Keratinocyte (primary cell): Measurements from ENCODE around the gene PPFIBP2. TPM values are rescaled to one million over a fixed set of nuclear protein-coding genes. Genes with fewer than 3 reads are reported as not detected.

Experiments
- DNase-seq: peaks from one replicate; pipeline ENCODE4 v3.0.0-alpha.2; 2011; ENCODE audit warnings: low read depth, missing footprints, low spot score
- FAIRE-seq: peaks from 2 replicates; lab custom pipeline; 2011; peaks lifted over from hg19 to GRCh38; lab: Jason Lieb, UNC
- H2AFZ ChIP-seq: 2 replicates; pipeline ENCODE4 v1.6.0; 2012; ENCODE audit warnings: low read length, control low read depth, inconsistent platforms; ENCODE audit not compliant: control insufficient read depth
- H3K27ac ChIP-seq: 2 replicates; pipeline ENCODE4 v1.5.1; 2011; ENCODE audit warnings: low read length; ENCODE audit not compliant: control insufficient read depth, insufficient read depth
- H3K27me3 ChIP-seq: 3 replicates; pipeline ENCODE4 v1.6.0; 2011; ENCODE audit warnings: low read length; ENCODE audit not compliant: control insufficient read depth, insufficient read depth; ENCODE audit errors: extremely low read depth
- H3K36me3 ChIP-seq, 2 experiments: 2 replicates in 1 of 2; 3 replicates in 1 of 2; pipeline ENCODE4 v1.5.1; 2011; ENCODE audit warnings: low read length in 2 of 2, mild to moderate bottlenecking in 1 of 2; ENCODE audit not compliant: control insufficient read depth in 2 of 2, insufficient read depth in 2 of 2; ENCODE audit errors: extremely low read depth in 1 of 2
- H3K4me1 ChIP-seq: 3 replicates; pipeline ENCODE4 v1.5.1; 2011; ENCODE audit warnings: low read length; ENCODE audit not compliant: control insufficient read depth, insufficient read depth; ENCODE audit errors: extremely low read depth
- H3K4me2 ChIP-seq: 3 replicates; pipeline ENCODE4 v1.6.0; 2011; ENCODE audit warnings: low read depth, low read length; ENCODE audit not compliant: control insufficient read depth, insufficient read depth; ENCODE audit errors: extremely low read depth
- H3K4me3 ChIP-seq, 3 experiments: fragments of 200-600 bp in 1 of 3; sonication (generic) in 1 of 3; 2 replicates in 2 of 3; 3 replicates in 1 of 3; pipeline ENCODE4 v1.5.1; 2011 to 2016; ENCODE audit warnings: low read length in 3 of 3, mild to moderate bottlenecking in 3 of 3, control low read depth in 2 of 3, inconsistent platforms in 1 of 3, low read depth in 1 of 3, mixed read lengths in 1 of 3, mixed run types in 1 of 3, moderate library complexity in 1 of 3; ENCODE audit not compliant: control insufficient read depth in 2 of 3, insufficient read depth in 2 of 3; ENCODE audit errors: extremely low read depth in 1 of 3
- H3K79me2 ChIP-seq: 2 replicates; pipeline ENCODE4 v1.6.0; 2012; ENCODE audit warnings: low read length; ENCODE audit not compliant: control insufficient read depth, insufficient read depth
- H3K9ac ChIP-seq: 3 replicates; pipeline ENCODE4 v1.6.0; 2011; ENCODE audit warnings: low read length; ENCODE audit not compliant: control insufficient read depth, insufficient read depth; ENCODE audit errors: extremely low read depth
- H3K9me1 ChIP-seq: 3 replicates; pipeline ENCODE4 v1.6.0; 2011; ENCODE audit warnings: low read length; ENCODE audit not compliant: control insufficient read depth, insufficient read depth; ENCODE audit errors: extremely low read depth
- H3K9me3 ChIP-seq: 2 replicates; pipeline ENCODE4 v1.5.1; 2012; ENCODE audit warnings: low read depth, low read length; ENCODE audit not compliant: control insufficient read depth
- H4K20me1 ChIP-seq: 3 replicates; pipeline ENCODE4 v1.6.0; 2011; ENCODE audit warnings: low read length; ENCODE audit not compliant: control insufficient read depth, insufficient read depth; ENCODE audit errors: extremely low read depth
- EZH2 ChIP-seq: IDR thresholded peaks from one replicate; pipeline ENCODE4 v1.6.1; 2012; ENCODE audit warnings: inconsistent platforms, mild to moderate bottlenecking, low read length, moderate library complexity
- dilution Hi-C: fragments of 300-500 bp; cut with MboI; formaldehyde crosslinking; loops from one replicate; pipeline ENCODE4 v1.7.0; 2020; ENCODE audit warnings: low sequenced_read_pairs; ENCODE audit not compliant: extremely low pct_ligation_motif_present
- polyA plus RNA-seq, 5 experiments: library from polyadenylated mRNA; depleted of rRNA in 3 of 5; stranded (reverse) in 3 of 5; stranded (forward) in 1 of 5; unstranded in 1 of 5; fragments of >200 nt; gene quantifications; 1 replicate in 1 of 5; 2 replicates in 3 of 5; 3 replicates in 1 of 5; pipeline versions ENCODE4 v1.2.1 to v1.2.3, GENCODE V29; 2011 to 2012; ENCODE audit warnings: missing spikeins in 2 of 5, low read depth in 1 of 5, low replicate concordance in 1 of 5
- TF ChIP-seq, protein P1 (sequence below), 3 experiments: IDR thresholded peaks in 1 of 3; conservative IDR thresholded peaks in 1 of 3; optimal IDR thresholded peaks in 1 of 3; 2 replicates in 2 of 3; 3 replicates in 1 of 3; pipeline versions ENCODE3 to v1.5.1; 2011; ENCODE audit warnings: low read length in 3 of 3, mild to moderate bottlenecking in 3 of 3, moderate library complexity in 2 of 3, control low read depth in 1 of 3, inconsistent platforms in 1 of 3; ENCODE audit not compliant: insufficient read depth in 2 of 3; ENCODE audit errors: extremely low read depth in 1 of 3

Gene PPFIBP2
- polyA plus RNA-seq, 1 donor (not counting 4 experiments of a cell fraction or from before 2014, with no cell fraction given): 11.0 TPM

GRCh38 chr11:7563281-7563680, 49.5 kb downstream of the PPFIBP2 start:
- Histone ChIP-seq H3K9me3 (no peaks in the 10 kb centered on the region), H3K27ac (no peak overlapping the region), H3K27me3 (no peaks in the 10 kb centered on the region), H3K79me2 (no peaks in the 10 kb centered on the region), H3K4me3 (no peak overlapping the region), H3K4me1 (no peaks in the 10 kb centered on the region), H2AFZ (no peak overlapping the region), H3K9me1 (no peaks in the 10 kb centered on the region), H3K4me2 (no peak overlapping the region), H3K9ac (no peak overlapping the region), H3K36me3 (no peaks in the 10 kb centered on the region), H4K20me1 (no peaks in the 10 kb centered on the region)
- no peak for FAIRE-seq
- TF ChIP-seq EZH2: no peak
- TF ChIP-seq, protein P1, sequence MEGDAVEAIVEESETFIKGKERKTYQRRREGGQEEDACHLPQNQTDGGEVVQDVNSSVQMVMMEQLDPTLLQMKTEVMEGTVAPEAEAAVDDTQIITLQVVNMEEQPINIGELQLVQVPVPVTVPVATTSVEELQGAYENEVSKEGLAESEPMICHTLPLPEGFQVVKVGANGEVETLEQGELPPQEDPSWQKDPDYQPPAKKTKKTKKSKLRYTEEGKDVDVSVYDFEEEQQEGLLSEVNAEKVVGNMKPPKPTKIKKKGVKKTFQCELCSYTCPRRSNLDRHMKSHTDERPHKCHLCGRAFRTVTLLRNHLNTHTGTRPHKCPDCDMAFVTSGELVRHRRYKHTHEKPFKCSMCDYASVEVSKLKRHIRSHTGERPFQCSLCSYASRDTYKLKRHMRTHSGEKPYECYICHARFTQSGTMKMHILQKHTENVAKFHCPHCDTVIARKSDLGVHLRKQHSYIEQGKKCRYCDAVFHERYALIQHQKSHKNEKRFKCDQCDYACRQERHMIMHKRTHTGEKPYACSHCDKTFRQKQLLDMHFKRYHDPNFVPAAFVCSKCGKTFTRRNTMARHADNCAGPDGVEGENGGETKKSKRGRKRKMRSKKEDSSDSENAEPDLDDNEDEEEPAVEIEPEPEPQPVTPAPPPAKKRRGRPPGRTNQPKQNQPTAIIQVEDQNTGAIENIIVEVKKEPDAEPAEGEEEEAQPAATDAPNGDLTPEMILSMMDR (optimal IDR thresholded peaks at IDR 0.05 in 1 of 3, IDR thresholded peaks at IDR 0.05 in 1 of 3, conservative IDR thresholded peaks at IDR 0.05 in 1 of 3; ENCODE audit: extremely low read depth in 1 of 3, insufficient read depth in 2 of 3, low read length in 3 of 3): no peak
- no peak for DNase-seq
- dilution Hi-C loops: no loop called here

DNA sequence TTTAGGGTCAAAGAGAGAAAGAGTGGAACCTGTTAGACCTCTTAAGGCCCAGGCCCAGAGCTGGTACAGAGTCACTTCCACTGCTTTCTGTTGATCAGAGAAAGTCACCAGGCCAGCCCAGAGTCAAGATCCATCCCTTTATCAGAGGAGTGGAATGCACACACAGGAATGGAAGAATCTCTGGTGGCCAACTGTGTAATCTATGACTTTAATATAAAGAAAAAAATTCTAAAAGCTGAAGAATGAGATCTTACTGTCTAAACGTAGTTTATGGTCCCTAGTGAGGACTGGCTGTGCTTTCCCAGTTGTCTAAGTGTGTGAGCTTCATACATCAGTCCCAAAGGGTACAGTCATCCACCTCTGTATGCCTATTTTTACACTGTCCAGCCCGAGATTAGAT, 51.0 kb downstream of the PPFIBP2 start:
- Histone ChIP-seq H3K9me1 (no peaks in the 10 kb centered on the region), H3K79me2 (no peaks in the 10 kb centered on the region), H4K20me1 (no peaks in the 10 kb centered on the region), H3K9ac (no peak overlapping the region), H3K9me3 (no peaks in the 10 kb centered on the region), H3K4me3 (no peak overlapping the region), H3K4me1 (no peaks in the 10 kb centered on the region), H3K27ac (no peak overlapping the region), H3K4me2 (no peak overlapping the region), H3K27me3 (no peaks in the 10 kb centered on the region), H3K36me3 (no peaks in the 10 kb centered on the region), H2AFZ (no peak overlapping the region)
- dilution Hi-C loops: no loop called here
- DNase-seq: no peak
- TF ChIP-seq EZH2: no peak
- TF ChIP-seq, protein P1 (optimal IDR thresholded peaks at IDR 0.05 in 1 of 3, IDR thresholded peaks at IDR 0.05 in 1 of 3, conservative IDR thresholded peaks at IDR 0.05 in 1 of 3; ENCODE audit: extremely low read depth in 1 of 3, insufficient read depth in 2 of 3, low read length in 3 of 3): no peak
- no peak for FAIRE-seq
